Measurements from ENCODE around the gene EQTN.
"Not testable (repeated sequence)": the region's sequence is repeated elsewhere in the genome, so short reads cannot be mapped to it uniquely, and the experiment has no call there.

GRCh38 chr9:27239648-27240047 is 57.3 kb downstream of the EQTN start:
- not testable (repeated sequence) for TF ChIP-seq EZH2phosphoT487 (IDR thresholded peaks at IDR 0.05; ENCODE audit: low read depth); CTCF (IDR thresholded peaks at IDR 0.05; ENCODE audit: low read depth, low read length)

All from OCI-LY3 (cell line).